Measurements from ENCODE around the gene IFNL3. TPM values are rescaled to one million over a fixed set of nuclear protein-coding genes. Genes with fewer than 3 reads are reported as not detected.

Gene IFNL3
- total and polyA plus RNA-seq, 8 donors, result not detected

GRCh38 chr19:39193803-39194202 is 51.0 kb downstream of the IFNL3 start:
- DNase-seq (no peak), ATAC-seq (peak; percentile 40)
- intact Hi-C loops (cut with DNase I), result no loop called here
- Histone ChIP-seq H3K9me3 (no peaks in the 10 kb centered on the region), H3K4me3 (no peak overlapping the region), H3K27me3 (peaks cover 27 to 67% of the 10 kb centered on the region in 2 donors), H3K4me1 (peaks cover 0 to 5% of the 10 kb centered on the region in 2 donors), H3K27ac (no peak overlapping the region), H3K36me3 (no peaks in the 10 kb centered on the region)
- TF ChIP-seq, protein P1, sequence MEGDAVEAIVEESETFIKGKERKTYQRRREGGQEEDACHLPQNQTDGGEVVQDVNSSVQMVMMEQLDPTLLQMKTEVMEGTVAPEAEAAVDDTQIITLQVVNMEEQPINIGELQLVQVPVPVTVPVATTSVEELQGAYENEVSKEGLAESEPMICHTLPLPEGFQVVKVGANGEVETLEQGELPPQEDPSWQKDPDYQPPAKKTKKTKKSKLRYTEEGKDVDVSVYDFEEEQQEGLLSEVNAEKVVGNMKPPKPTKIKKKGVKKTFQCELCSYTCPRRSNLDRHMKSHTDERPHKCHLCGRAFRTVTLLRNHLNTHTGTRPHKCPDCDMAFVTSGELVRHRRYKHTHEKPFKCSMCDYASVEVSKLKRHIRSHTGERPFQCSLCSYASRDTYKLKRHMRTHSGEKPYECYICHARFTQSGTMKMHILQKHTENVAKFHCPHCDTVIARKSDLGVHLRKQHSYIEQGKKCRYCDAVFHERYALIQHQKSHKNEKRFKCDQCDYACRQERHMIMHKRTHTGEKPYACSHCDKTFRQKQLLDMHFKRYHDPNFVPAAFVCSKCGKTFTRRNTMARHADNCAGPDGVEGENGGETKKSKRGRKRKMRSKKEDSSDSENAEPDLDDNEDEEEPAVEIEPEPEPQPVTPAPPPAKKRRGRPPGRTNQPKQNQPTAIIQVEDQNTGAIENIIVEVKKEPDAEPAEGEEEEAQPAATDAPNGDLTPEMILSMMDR (IDR thresholded peaks at IDR 0.05), result no peak

Other genes starting within 250 kb of the IFNL3 start
- gene FBXO27, start 212.5 kb downstream of the IFNL3 start, total RNA-seq, result 10 to 100 TPM; 11.4 to 11.9 TPM
- 1 to 10 TPM; 3.3 to 4.7 (median 3.7) TPM for gene FBXO27, start 212.5 kb downstream of the IFNL3 start, polyA plus RNA-seq (ENCODE audit: insufficient read length in 6 of 6)
- not detected for gene ACP7, start 160.6 kb downstream of the IFNL3 start, total RNA-seq
- under 1 TPM; 0.13 to 0.23 (median 0.18) TPM for gene ACP7, start 160.6 kb downstream of the IFNL3 start, polyA plus RNA-seq (ENCODE audit: insufficient read length in 6 of 6)
- gene PAK4, start 119.2 kb downstream of the IFNL3 start, total RNA-seq, result 10 to 100 TPM; 43.9 to 46.0 TPM
- gene PAK4, start 119.2 kb downstream of the IFNL3 start, polyA plus RNA-seq (ENCODE audit: insufficient read length in 6 of 6), result 10 to 100 TPM; 40.9 to 62.3 (median 54.3) TPM
- not detected for gene NCCRP1, start 48.0 kb downstream of the IFNL3 start, total RNA-seq
- gene NCCRP1, start 48.0 kb downstream of the IFNL3 start, polyA plus RNA-seq (ENCODE audit: insufficient read length in 6 of 6), result under 1 TPM; 0.17 to 0.30 (median 0.22) TPM
- not detected for gene SYCN, start 40.7 kb downstream of the IFNL3 start, total RNA-seq
- gene SYCN, start 40.7 kb downstream of the IFNL3 start, polyA plus RNA-seq (ENCODE audit: insufficient read length in 6 of 6), result not detected
- not detected for gene IFNL4, start 3.9 kb upstream of the IFNL3 start, total RNA-seq
- gene IFNL4, start 3.9 kb upstream of the IFNL3 start, polyA plus RNA-seq (ENCODE audit: insufficient read length in 6 of 6), result not detected
- not detected for gene IFNL2, start 23.4 kb upstream of the IFNL3 start, total RNA-seq
- not detected for gene IFNL2, start 23.4 kb upstream of the IFNL3 start, polyA plus RNA-seq (ENCODE audit: insufficient read length in 6 of 6)
- not detected for gene IFNL1, start 51.4 kb upstream of the IFNL3 start, total RNA-seq
- not detected for gene IFNL1, start 51.4 kb upstream of the IFNL3 start, polyA plus RNA-seq (ENCODE audit: insufficient read length in 6 of 6)
- gene LRFN1, start 75.9 kb upstream of the IFNL3 start, total RNA-seq, result 1 to 10 TPM; 1.0 to 2.3 TPM
- 1 to 10 TPM; 1.2 to 2.9 (median 1.9) TPM for gene LRFN1, start 75.9 kb upstream of the IFNL3 start, polyA plus RNA-seq (ENCODE audit: insufficient read length in 6 of 6)
- 100 to 1,000 TPM in 1 of 2 donors, 10 to 100 TPM in 1; 53.8 to 136 TPM for gene GMFG, start 91.0 kb upstream of the IFNL3 start, total RNA-seq
- gene GMFG, start 91.0 kb upstream of the IFNL3 start, polyA plus RNA-seq (ENCODE audit: insufficient read length in 6 of 6), result 10 to 100 TPM; 46.1 to 59.4 (median 51.6) TPM
- gene SAMD4B, start 97.4 kb upstream of the IFNL3 start, total RNA-seq, result 10 to 100 TPM; 74.1 to 77.0 TPM
- 100 to 1,000 TPM in 5 of 6 donors, 10 to 100 TPM in 1; 92.2 to 127 (median 111) TPM for gene SAMD4B, start 97.4 kb upstream of the IFNL3 start, polyA plus RNA-seq (ENCODE audit: insufficient read length in 6 of 6)
- gene PAF1, start 146.1 kb upstream of the IFNL3 start, total RNA-seq, result 10 to 100 TPM; 31.0 to 36.1 TPM
- gene PAF1, start 146.1 kb upstream of the IFNL3 start, polyA plus RNA-seq (ENCODE audit: insufficient read length in 6 of 6), result 10 to 100 TPM; 57.5 to 70.4 (median 67.0) TPM
- 10 to 100 TPM; 29.7 to 32.7 TPM for gene MED29, start 146.4 kb upstream of the IFNL3 start, total RNA-seq
- gene MED29, start 146.4 kb upstream of the IFNL3 start, polyA plus RNA-seq (ENCODE audit: insufficient read length in 6 of 6), result 10 to 100 TPM; 28.7 to 43.4 (median 34.3) TPM
- 100 to 1,000 TPM; 165 to 172 TPM for gene ZFP36, start 161.8 kb upstream of the IFNL3 start, total RNA-seq
- gene ZFP36, start 161.8 kb upstream of the IFNL3 start, polyA plus RNA-seq (ENCODE audit: insufficient read length in 6 of 6), result 100 to 1,000 TPM in 2 of 6 donors, 10 to 100 TPM in 4; 25.4 to 295 (median 91.4) TPM
- gene PLEKHG2, start 167.7 kb upstream of the IFNL3 start, total RNA-seq, result 10 to 100 TPM; 39.5 to 50.8 TPM
- gene PLEKHG2, start 167.7 kb upstream of the IFNL3 start, polyA plus RNA-seq (ENCODE audit: insufficient read length in 6 of 6), result 100 to 1,000 TPM in 3 of 6 donors, 10 to 100 TPM in 3; 80.0 to 118 (median 96.4) TPM
- 1,000 to 10,000 TPM; 1,507 to 1,549 TPM for gene RPS16, start 190.9 kb upstream of the IFNL3 start, total RNA-seq
- gene RPS16, start 190.9 kb upstream of the IFNL3 start, polyA plus RNA-seq (ENCODE audit: insufficient read length in 6 of 6), result 1,000 to 10,000 TPM; 1,386 to 1,755 (median 1,492) TPM
- gene SUPT5H, start 200.6 kb upstream of the IFNL3 start, total RNA-seq, result 100 to 1,000 TPM in 1 of 2 donors, 10 to 100 TPM in 1; 93.6 to 102 TPM
- 100 to 1,000 TPM; 118 to 152 (median 140) TPM for gene SUPT5H, start 200.6 kb upstream of the IFNL3 start, polyA plus RNA-seq (ENCODE audit: insufficient read length in 6 of 6)
- gene TIMM50, start 235.8 kb upstream of the IFNL3 start, total RNA-seq, result 10 to 100 TPM; 46.0 to 60.3 TPM
- gene TIMM50, start 235.8 kb upstream of the IFNL3 start, polyA plus RNA-seq (ENCODE audit: insufficient read length in 6 of 6), result 10 to 100 TPM; 59.0 to 76.0 (median 71.7) TPM

All from left lung (tissue), 10 donors.